ENCODE data around the gene SLC4A2. TPM values are rescaled to one million over a fixed set of nuclear protein-coding genes. Genes with fewer than 3 reads are reported as not detected.

Gene SLC4A2
- total RNA-seq, 1 experiment from 2014 or later = 164 TPM

DNA sequence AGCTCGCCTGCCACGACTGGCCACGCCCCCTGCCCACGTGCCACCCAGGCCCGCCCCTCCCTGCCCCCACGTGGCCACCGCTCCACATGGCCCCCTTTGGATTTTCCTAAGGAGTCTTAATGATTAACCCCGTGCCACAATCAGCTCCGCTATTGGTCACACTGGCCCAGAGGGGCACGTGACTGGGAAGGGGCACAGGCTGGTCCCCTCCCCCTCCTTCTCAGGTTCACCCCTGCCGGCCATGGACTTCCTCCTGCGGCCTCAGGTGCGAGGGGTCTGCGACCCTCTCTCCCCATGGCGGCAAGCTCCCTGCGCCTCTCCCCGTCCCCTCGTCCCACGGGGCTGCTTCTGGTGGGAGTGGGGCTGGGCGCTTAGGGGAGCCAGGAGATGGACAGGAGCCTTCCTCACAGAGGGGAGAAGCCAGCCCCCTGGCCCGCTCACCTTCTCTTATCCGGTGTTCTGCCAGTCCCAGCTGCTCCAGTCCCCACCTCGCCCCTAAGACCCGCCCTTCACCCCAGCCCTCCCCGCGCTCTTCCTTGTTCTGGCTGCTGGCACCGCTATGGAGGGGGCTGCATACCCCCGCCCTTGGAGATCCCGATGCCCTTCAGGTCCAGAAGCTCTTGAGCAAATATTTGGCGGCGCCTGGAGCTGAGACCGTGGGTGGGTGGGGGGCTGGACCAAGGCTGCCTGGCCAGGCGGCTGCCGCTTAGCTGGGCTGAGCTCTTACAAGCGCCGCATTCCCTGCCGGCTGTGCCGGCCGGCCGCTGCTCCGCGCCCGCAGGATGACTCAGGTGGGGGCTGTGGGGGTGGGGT, 3.2 kb downstream of the SLC4A2 start:
- peak; percentile 56 for ATAC-seq
- ChIA-PET CTCF (interaction anchor here (0.5 to 2.6 kb wide), 37 partner anchors 11 to 182 kb away, joined by 3 to 36 read pairs (median 5); partner anchors contain the start of genes ABCB8, FASTK and H2BK1), POLR2A (interaction anchor here (0.6 to 2.3 kb wide), 11 partner anchors 12 to 1527 kb away, joined by 3 to 13 read pairs (median 8); partner anchors contain the start of genes ABCB8, ABCF2, FASTK and TMUB1)
- no peak overlapping the region for H3K27ac Mint-ChIP-seq
- H3K4me3 Mint-ChIP-seq = peak overlapping the region; percentile 83
- H3K36me3 Mint-ChIP-seq = peaks cover 14% of the 10 kb centered on the region
- DNase-seq (ENCODE audit: low spot score) = peak; percentile 94
- peaks cover 31% of the 10 kb centered on the region for H3K4me1 Mint-ChIP-seq
- H3K27me3 Mint-ChIP-seq (ENCODE audit: low read depth) = peaks cover 2% of the 10 kb centered on the region; the same call in 1 of the 2 replicates
- H3K9me3 Mint-ChIP-seq = no peaks in the 10 kb centered on the region
- TF ChIP-seq GABPB1 (CRISPR knock-in tag; IDR thresholded peaks at IDR 0.05) (peak; percentile 22; the same call in 1 of the 2 replicates), HMGXB4 (CRISPR knock-in tag; IDR thresholded peaks at IDR 0.05) (0 out of 2 replicates have a peak, but pooled peaks have one; percentile 19), FOXJ3 (CRISPR knock-in tag; IDR thresholded peaks at IDR 0.05; ENCODE audit: borderline replicate concordance) (no peak), ZBTB43 (CRISPR knock-in tag; IDR thresholded peaks at IDR 0.05) (peak; percentile 74), ZBTB21 (CRISPR knock-in tag; IDR thresholded peaks at IDR 0.05; ENCODE audit: borderline replicate concordance) (no peak), ZNF425 (CRISPR knock-in tag; conservative IDR thresholded peaks at IDR 0.05) (no peak), FOXK1 (CRISPR knock-in tag; IDR thresholded peaks at IDR 0.05) (peak; percentile 61; the same call in 1 of the 2 replicates), MLX (CRISPR knock-in tag; IDR thresholded peaks at IDR 0.05) (no peak), SMAD3 (CRISPR knock-in tag; IDR thresholded peaks at IDR 0.05; ENCODE audit: borderline replicate concordance) (no peak), OVOL2 (CRISPR knock-in tag; IDR thresholded peaks at IDR 0.05; ENCODE audit: borderline replicate concordance) (no peak), ELF4 (CRISPR knock-in tag; IDR thresholded peaks at IDR 0.05; ENCODE audit: low read depth) (no peak), TP53 (CRISPR knock-in tag; IDR thresholded peaks at IDR 0.05) (no peak), TEAD4 (CRISPR knock-in tag; IDR thresholded peaks at IDR 0.05) (no peak), MXD4 (CRISPR knock-in tag; IDR thresholded peaks at IDR 0.05; ENCODE audit: borderline replicate concordance) (no peak), ZNF281 (CRISPR knock-in tag; IDR thresholded peaks at IDR 0.05) (peak; percentile 89), NFATC4 (CRISPR knock-in tag; IDR thresholded peaks at IDR 0.05) (no peak), ATF1 (CRISPR knock-in tag; IDR thresholded peaks at IDR 0.05) (no peak), SP1 (CRISPR knock-in tag; conservative IDR thresholded peaks at IDR 0.05) (peak; percentile 75), ZNF396 (CRISPR knock-in tag; IDR thresholded peaks at IDR 0.05; ENCODE audit: borderline replicate concordance) (no peak), SMAD4 (CRISPR knock-in tag; IDR thresholded peaks at IDR 0.05) (no peak)
- TF ChIP-seq, protein P1, sequence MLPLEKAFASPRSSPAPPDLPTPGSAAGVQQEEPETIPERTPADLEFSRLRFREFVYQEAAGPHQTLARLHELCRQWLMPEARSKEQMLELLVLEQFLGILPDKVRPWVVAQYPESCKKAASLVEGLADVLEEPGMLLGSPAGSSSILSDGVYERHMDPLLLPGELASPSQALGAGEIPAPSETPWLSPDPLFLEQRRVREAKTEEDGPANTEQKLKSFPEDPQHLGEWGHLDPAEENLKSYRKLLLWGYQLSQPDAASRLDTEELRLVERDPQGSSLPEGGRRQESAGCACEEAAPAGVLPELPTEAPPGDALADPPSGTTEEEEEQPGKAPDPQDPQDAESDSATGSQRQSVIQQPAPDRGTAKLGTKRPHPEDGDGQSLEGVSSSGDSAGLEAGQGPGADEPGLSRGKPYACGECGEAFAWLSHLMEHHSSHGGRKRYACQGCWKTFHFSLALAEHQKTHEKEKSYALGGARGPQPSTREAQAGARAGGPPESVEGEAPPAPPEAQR (CRISPR knock-in tag; IDR thresholded peaks at IDR 0.05) = no peak
- TF ChIP-seq, protein P2, sequence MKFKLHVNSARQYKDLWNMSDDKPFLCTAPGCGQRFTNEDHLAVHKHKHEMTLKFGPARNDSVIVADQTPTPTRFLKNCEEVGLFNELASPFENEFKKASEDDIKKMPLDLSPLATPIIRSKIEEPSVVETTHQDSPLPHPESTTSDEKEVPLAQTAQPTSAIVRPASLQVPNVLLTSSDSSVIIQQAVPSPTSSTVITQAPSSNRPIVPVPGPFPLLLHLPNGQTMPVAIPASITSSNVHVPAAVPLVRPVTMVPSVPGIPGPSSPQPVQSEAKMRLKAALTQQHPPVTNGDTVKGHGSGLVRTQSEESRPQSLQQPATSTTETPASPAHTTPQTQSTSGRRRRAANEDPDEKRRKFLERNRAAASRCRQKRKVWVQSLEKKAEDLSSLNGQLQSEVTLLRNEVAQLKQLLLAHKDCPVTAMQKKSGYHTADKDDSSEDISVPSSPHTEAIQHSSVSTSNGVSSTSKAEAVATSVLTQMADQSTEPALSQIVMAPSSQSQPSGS (CRISPR knock-in tag; IDR thresholded peaks at IDR 0.05; ENCODE audit: borderline replicate concordance, low read depth) = no peak
- TF ChIP-seq, protein P3, sequence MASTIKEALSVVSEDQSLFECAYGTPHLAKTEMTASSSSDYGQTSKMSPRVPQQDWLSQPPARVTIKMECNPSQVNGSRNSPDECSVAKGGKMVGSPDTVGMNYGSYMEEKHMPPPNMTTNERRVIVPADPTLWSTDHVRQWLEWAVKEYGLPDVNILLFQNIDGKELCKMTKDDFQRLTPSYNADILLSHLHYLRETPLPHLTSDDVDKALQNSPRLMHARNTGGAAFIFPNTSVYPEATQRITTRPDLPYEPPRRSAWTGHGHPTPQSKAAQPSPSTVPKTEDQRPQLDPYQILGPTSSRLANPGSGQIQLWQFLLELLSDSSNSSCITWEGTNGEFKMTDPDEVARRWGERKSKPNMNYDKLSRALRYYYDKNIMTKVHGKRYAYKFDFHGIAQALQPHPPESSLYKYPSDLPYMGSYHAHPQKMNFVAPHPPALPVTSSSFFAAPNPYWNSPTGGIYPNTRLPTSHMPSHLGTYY (CRISPR knock-in tag; IDR thresholded peaks at IDR 0.05) = no peak
